HG03520 (cell line): ENCODE results near the gene CHPT1.
"Not testable (repeated sequence)": the region's sequence is repeated elsewhere in the genome, so short reads cannot be mapped to it uniquely, and the experiment has no call there.

Experiments used
- ATAC-seq: cut with Tn5 transposase; IDR thresholded peaks from one replicate; pipeline ENCODE4 v1.9.1; 2021; ENCODE audit warnings: mild to moderate bottlenecking, moderate library complexity; ENCODE audit not compliant: unreplicated experiment

Gene CHPT1

DNA sequence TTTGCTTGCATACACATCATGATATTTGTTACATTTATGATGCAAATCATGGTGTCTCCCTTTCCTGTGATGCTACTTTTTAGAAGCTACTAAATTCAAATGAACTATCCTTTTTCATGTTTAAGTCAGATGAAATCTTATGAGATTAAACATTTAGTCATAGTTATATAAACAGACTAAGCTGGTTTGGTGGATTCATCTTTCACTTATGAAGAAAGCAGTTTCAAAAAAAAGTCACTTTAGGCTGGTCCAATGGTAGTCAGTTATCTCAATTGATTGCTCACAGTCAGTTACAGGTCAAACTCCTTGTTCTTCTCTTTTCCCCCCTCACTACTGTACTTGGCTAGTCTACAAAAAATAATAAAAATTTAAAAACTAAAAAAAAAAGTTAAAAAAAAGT, 22.1 kb downstream of the CHPT1 start:
- ATAC-seq = no peak

DNA sequence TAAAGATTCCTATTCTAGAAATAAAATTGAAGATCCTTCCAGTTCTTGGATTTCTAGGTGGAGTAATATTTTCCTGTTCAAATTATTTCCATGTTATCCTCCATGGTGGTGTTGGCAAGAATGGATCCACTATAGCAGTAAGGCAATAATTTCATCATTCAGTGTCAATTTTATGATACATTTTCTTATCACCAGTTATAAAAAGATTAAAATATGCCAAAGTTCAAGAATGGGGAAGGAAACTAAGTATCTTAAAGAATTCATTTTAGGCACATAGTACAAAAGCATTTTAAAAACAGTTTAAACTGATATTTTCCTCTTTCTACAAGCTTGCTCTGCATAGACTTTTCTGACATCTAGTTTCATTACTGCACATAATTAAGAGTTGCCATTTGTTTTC, 22.7 kb downstream of the CHPT1 start:
- ATAC-seq = no peak

DNA sequence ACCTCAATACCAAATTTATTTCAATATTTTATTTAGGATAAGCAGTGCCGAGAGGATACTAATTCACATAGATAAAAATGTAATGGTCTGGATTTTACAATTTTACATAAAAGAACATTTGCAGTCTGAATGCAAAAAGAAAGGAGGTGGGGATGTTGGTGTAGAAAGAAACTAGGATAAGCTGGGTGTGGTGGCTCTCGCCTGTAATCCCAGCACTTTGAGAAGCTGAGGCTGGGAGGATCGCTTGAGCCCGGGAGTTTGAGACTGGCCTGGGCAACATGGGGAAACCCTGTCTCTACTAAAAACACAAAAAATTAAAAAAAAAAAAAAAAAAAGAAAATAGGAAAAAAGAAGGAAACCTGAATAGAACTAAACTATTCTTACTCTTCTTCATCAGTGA, 25.0 kb downstream of the CHPT1 start:
- no peak for ATAC-seq

- no peak for ATAC-seq
Measured at GRCh38 chr12:101727098-101727497, 29.7 kb downstream of the CHPT1 start.

GRCh38 chr12:101729842-101730241, 32.4 kb downstream of the CHPT1 start:
- no peak for ATAC-seq

DNA sequence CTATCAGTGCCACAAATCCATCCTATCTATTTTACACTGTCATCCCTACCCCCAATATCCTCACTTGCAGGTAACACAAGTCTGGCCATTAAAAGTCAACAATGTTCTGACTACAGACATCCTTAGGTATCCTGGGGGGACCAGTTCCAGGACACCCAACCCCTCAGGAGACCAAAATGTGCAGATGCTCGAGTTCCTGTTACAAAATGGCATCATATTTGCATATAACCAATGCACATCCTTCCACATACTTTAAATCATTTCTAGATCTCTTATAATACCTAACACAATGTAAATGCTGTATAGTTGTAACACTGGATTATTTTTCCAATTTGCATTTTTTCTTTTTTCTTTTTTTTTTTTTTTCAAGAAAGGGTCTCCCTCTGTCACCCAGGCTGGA, 34.9 kb downstream of the CHPT1 start:
- no peak for ATAC-seq

DNA sequence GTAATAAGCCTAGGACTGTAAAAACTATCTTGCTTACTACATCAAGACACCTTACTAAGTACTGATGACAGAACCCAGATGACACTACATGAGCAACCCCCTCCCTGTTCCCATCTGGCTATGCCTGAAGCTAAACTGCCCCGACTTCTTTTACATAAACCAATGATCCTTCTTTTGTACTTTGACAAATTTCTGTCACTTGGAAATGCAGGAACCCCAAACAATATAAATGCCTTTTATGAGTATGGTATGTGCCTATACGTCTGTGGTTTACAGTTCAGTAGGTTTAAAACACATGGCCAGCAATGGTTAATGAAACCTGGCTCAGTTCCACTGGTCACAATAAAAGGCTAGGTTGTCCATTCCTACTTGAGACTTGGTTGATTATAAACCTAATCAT, 35.7 kb downstream of the CHPT1 start:
- no peak for ATAC-seq

DNA sequence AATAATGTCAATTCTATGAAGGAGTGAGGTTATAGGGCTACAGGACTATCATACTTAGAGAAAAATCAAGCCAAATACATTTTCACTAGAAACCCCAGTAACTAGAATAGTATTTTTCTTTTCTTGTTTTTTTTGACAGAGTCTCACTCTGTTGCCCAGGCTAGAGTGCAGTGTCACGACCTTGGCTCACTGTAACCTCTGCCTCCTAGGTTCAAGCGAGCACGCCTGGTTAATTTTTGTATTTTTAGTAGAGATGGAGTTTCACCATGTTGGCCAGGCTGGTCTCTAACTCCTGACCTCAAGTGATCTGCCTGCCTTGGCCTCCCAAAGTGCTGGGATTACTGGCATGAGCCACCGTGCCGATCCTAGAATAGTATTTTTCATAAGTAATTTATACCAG, 37.0 kb downstream of the CHPT1 start:
- ATAC-seq = not testable (repeated sequence)

GRCh38 chr12:101737476-101737875, 40.0 kb downstream of the CHPT1 start:
- no peak for ATAC-seq

DNA sequence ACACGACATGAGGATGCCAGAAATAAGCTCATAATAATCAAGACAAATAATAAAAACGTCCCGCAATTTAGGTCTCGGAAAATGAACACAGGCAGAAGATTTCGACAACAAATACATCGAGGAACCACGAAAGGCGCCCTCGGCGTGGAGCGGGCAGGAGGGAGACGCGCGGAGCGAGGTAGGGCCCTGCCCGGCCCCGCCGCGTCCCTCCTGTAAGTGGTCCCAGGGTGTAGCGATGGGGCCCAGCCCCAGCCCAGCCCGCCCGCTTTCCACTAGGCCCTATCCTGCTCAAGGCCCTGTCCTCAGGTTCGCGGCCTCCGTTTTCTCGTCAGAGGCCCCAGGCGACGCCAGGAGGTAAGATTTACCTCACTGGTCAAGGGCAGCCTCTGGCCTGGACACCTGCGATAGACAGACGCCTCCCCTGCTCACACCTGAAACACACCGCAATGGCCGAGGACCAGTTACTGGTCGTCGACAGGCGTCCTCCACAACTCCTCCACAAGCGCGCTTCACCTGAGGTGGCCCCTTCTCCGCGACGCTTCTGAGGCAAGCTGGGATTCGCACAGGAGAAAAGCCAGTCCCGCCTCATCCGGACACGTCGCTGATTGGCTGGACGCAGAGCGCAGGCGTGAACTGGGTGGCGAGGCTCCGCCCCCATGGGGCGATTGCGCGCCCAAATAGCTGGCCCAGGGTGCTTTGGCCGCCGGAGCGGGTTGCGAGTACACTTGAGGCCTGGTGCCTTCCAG, 41.7 kb downstream of the CHPT1 start, which contains the start of gene SYCP3:
Gene SYCP3, minus strand, starts transcription at position 543 of the 746 bp plus-strand sequence. CDS start 1,527 bp downstream, outside the sequence.
- no peak for ATAC-seq

DNA sequence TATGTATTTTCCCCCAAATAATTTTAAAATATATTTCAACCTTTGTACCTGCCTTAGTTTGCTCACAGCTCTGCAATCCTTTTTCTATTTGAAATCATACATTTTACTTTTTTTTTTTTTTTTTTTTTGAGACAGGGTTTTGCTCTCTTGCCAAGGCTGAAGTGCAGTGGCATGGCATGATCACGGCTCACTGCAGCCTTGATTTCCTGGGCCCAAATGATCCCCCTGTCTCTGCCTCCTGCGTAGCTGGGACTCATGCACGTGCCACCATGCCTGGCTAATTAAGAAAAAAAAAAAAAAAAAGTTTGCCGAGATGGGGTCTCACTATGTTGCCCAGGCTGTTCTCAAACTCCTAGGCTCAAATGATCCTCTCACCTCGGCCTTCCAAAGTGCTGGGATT, 43.1 kb downstream of the CHPT1 start:
- no peak for ATAC-seq

GRCh38 chr12:101740980-101741379, 43.5 kb downstream of the CHPT1 start:
- ATAC-seq = no peak

- ATAC-seq = no peak
Measured at GRCh38 chr12:101743242-101743641, 45.8 kb downstream of the CHPT1 start.

DNA sequence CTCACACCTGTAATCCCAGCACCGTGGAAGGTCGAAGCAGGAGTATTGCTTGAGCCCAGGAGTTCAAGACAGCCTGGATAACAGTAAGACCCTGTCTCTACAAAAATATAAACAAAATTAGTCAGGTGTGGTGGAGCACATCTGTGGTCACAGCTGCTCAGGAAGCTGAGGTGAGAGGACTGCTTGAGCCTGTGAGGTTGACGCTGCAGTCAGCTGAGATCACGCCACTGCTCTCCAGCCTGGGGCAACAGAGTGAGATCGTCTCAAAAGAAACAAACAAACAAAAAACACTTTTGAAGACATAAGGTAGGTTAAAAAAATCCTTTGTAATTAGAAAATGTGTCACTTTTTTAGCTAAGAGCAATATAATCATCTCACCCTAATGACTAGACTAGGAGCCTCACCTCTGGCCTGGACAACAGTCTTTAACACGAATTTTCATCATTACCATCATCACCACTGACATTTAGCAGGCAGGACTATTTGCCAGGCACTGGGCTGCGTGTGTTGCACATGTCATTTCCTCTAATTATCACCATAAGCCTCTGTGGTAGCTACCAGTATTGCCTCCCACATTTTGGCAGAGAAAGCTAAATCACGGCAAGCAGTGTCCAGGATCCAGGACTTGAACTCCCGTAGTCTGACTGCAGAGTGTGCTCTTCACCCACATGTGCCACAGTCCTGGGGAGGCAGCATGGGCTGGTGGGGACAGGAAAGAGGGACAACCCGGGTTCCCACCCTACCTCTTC, 46.5 kb downstream of the CHPT1 start:
- ATAC-seq = peak; percentile 98

- ATAC-seq = no peak
Measured at GRCh38 chr12:101745481-101745880, 48.0 kb downstream of the CHPT1 start.

DNA sequence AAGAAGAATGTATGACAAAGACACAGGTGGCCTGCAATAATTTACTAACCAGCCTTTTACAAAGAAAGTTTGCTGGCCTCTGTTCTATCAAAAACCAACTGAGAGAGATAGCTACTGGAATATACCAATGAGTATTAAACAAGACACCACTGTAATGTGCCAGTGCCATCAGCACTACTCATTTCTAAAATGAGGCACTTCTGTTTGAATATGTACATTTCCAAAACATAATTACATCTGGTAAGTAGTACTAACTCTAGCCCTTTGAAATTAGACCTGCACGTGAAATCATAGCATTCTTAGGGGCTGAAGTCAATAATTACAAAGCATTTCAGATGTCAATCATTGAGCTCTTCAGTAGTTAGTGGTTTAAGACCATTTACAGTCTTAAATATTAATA, 48.8 kb downstream of the CHPT1 start:
- ATAC-seq = no peak

- no peak for ATAC-seq
Measured at GRCh38 chr12:101746661-101747060, 49.2 kb downstream of the CHPT1 start.

- no peak for ATAC-seq
Measured at GRCh38 chr12:101747697-101748096, 50.3 kb downstream of the CHPT1 start.

DNA sequence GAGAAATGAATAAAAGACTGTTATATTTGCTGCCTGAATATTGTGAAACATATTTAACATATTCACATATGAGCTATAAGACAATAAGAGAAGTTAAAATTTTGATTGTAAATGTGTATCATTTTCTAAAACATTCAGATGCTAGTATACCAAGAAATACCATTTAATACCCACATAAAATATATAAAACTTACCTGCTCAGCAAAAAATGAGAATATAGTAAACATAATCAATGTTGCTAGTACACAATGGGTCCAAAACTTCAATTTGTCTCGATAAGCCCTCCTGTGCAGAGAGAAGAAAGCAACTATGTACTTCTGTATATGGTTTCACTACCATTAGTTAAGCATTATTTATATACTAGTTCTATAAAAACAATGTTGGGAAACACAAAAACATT, 51.5 kb downstream of the CHPT1 start:
- ATAC-seq = no peak

DNA sequence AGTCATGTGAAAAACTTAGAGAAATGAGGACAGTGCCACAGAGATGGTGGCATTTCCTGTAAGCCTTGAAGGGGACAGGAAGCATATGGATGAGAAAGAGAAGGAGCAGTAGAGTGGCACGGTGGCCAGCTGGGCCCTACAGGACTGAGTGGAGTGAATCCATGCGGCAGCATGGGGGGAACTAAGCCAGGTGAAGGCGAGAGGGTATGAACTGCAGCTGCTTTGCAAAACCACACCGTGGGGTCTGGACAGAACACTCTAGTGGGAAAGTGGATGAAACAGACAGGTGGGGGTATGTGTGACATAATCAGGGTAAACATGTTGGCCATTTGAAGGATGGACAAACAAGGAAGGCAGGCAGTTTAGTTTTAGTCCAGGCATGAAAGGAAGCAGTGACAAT, 52.2 kb downstream of the CHPT1 start:
- ATAC-seq = no peak

DNA sequence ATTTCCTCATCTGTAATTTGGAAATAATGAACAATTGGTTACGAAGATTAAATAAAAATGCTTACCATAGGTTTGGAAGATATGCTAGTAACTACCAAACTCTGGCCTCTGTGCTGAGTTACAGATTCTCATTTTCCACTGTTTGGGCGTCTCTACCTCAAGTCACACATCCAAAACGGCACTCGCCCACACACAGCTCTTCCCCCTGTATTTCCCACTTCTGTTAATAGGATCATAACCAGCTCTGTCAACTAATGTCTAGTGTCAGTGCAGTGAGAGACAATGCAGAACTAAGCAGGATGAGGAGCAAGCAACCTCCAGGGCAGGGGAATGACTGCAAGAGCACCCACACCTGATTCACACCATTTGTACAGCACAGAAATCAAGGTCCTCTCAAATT, 52.7 kb downstream of the CHPT1 start:
- no peak for ATAC-seq

DNA sequence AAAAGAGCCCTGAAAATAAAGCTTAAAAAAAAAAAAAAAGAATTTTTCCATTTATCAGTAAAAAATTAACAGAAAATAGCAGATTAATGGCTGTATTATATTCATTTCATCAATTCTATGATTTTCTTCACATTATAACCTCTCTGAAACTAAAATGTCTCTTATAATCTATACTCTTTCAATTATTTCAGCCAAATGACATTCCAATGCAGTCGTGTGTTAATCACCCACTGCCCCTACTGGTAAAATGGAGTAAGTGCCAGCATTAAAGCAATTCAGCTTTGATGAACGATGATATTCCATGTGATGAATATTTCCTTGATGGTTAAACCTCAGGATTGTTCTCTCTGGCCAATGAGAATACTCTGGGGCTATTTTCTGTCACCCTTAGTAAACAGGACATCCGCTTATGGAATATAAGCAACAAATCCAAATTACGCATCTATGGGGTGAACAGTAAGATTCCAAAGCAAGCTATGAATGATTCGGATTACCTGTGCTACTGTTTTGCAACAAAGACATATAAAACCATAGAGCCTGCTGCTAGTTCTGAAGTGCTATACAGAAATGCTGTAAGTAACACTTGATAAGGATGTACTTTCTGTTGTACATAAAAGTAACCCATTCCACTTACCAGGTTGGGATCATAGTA, 62.1 kb downstream of the CHPT1 start:
- ATAC-seq = no peak
